ENCODE results near the gene TARBP2. TPM values are rescaled to one million over a fixed set of nuclear protein-coding genes. Genes with fewer than 3 reads are reported as not detected.
A peak's percentile ranks its signal among the peaks of the same experiment; 100 is the strongest.

TARBP2 gene
- total RNA-seq, 1 experiment from 2014 or later, result 26.4 TPM

GRCh38 chr12:53467880-53468279 lies 33.2 kb upstream of the TARBP2 start:
- BruUV-seq (replicated peaks), result TSS peak; percentile 9
- no peak for TF ChIP-seq CTCF (IDR thresholded peaks at IDR 0.05; ENCODE audit: unreplicated experiment)
- Mint-ChIP-seq H3K36me3 (ENCODE audit: insufficient read depth, unreplicated experiment) (peaks cover 100% of the 10 kb centered on the region), H3K27ac (ENCODE audit: low read depth, unreplicated experiment) (no peak overlapping the region), H3K4me1 (ENCODE audit: insufficient read depth, unreplicated experiment) (peaks cover 36% of the 10 kb centered on the region), H3K9me3 (ENCODE audit: unreplicated experiment) (no peaks in the 10 kb centered on the region), H3K4me3 (ENCODE audit: unreplicated experiment) (no peak overlapping the region), H3K27me3 (ENCODE audit: insufficient read depth, unreplicated experiment) (no peaks in the 10 kb centered on the region)
- ChIA-PET POLR2A (interaction anchor here (0.7 to 1.6 kb wide), 5 partner anchors 9 to 28 kb away, joined by 3 to 7 read pairs (median 4); no protein-coding TSS in a partner anchor), CTCF (interaction anchor here (0.6 to 1.2 kb wide), 4 partner anchors 8 to 338 kb away, joined by 3 to 5 read pairs (median 4); partner anchors contain the start of gene AAAS)
- no peak for DNase-seq (ENCODE audit: unreplicated experiment)
- intact Hi-C loops (cut with micrococcal nuclease), result no loop called here

- no peaks in the 10 kb centered on the region for H3K9me3 Mint-ChIP-seq (ENCODE audit: unreplicated experiment)
- H3K4me1 Mint-ChIP-seq (ENCODE audit: insufficient read depth, unreplicated experiment), result peaks cover 36% of the 10 kb centered on the region
- H3K4me3 Mint-ChIP-seq (ENCODE audit: unreplicated experiment), result no peak overlapping the region
- no TSS peak for BruUV-seq (replicated peaks)
- no peak for DNase-seq (ENCODE audit: unreplicated experiment)
- TF ChIP-seq CTCF (IDR thresholded peaks at IDR 0.05; ENCODE audit: unreplicated experiment), result no peak
- intact Hi-C loops (cut with micrococcal nuclease), result no loop called here
- H3K27ac Mint-ChIP-seq (ENCODE audit: low read depth, unreplicated experiment), result no peak overlapping the region
- peaks cover 100% of the 10 kb centered on the region for H3K36me3 Mint-ChIP-seq (ENCODE audit: insufficient read depth, unreplicated experiment)
- CTCF ChIA-PET, result interaction anchor here (0.6 to 1.1 kb wide), 3 partner anchors 10 to 338 kb away, joined by 3 to 4 read pairs (median 4); partner anchors contain the start of gene AAAS
- POLR2A ChIA-PET, result interaction anchor here (0.7 to 1.6 kb wide), 5 partner anchors 10 to 28 kb away, joined by 3 to 7 read pairs (median 4); no protein-coding TSS in a partner anchor
- H3K27me3 Mint-ChIP-seq (ENCODE audit: insufficient read depth, unreplicated experiment), result no peaks in the 10 kb centered on the region
These were observed 32.8 kb upstream of the TARBP2 start for GRCh38 chr12:53468282-53468681.

- no peak for TF ChIP-seq CTCF (IDR thresholded peaks at IDR 0.05; ENCODE audit: unreplicated experiment)
- POLR2A ChIA-PET, result interaction anchor here (1.1 to 2.1 kb wide), 6 partner anchors 8 to 29 kb away, joined by 4 to 9 read pairs (median 5); partner anchors contain the start of gene TARBP2
- peaks cover 100% of the 10 kb centered on the region for H3K36me3 Mint-ChIP-seq (ENCODE audit: insufficient read depth, unreplicated experiment)
These were observed 29.0 kb upstream of the TARBP2 start for GRCh38 chr12:53472056-53472582.

GRCh38 chr12:53474077-53474476 lies 27.0 kb upstream of the TARBP2 start:
- Mint-ChIP-seq H3K27me3 (ENCODE audit: insufficient read depth, unreplicated experiment) (no peaks in the 10 kb centered on the region), H3K4me3 (ENCODE audit: unreplicated experiment) (no peak overlapping the region), H3K9me3 (ENCODE audit: unreplicated experiment) (no peaks in the 10 kb centered on the region), H3K27ac (ENCODE audit: low read depth, unreplicated experiment) (peak overlapping the region; percentile 27), H3K4me1 (ENCODE audit: insufficient read depth, unreplicated experiment) (peaks cover 21% of the 10 kb centered on the region), H3K36me3 (ENCODE audit: insufficient read depth, unreplicated experiment) (peaks cover 100% of the 10 kb centered on the region)
- DNase-seq (ENCODE audit: unreplicated experiment), result no peak
- no peak for TF ChIP-seq CTCF (IDR thresholded peaks at IDR 0.05; ENCODE audit: unreplicated experiment)
- POLR2A ChIA-PET, result interaction anchor here (1.0 to 3.6 kb wide), 6 partner anchors 9 to 28 kb away, joined by 3 to 25 read pairs (median 10); partner anchors contain the start of gene TARBP2
- intact Hi-C loops (cut with micrococcal nuclease), result no loop called here
- BruUV-seq (replicated peaks), result no TSS peak
- CTCF ChIA-PET, result interaction anchor here (0.5 to 3.4 kb wide), 6 partner anchors 17 to 409 kb away, joined by 3 to 23 read pairs (median 3); partner anchors contain the start of genes AAAS and NPFF

More at GRCh38 chr12:53472056-53472582, 29.0 kb upstream of the TARBP2 start:
- H3K4me3 Mint-ChIP-seq (ENCODE audit: unreplicated experiment), result no peak overlapping the region
- intact Hi-C loops (cut with micrococcal nuclease), result no loop called here
- CTCF ChIA-PET, result interaction anchor here (0.6 to 1.3 kb wide), 4 partner anchors 13 to 500 kb away, joined by 3 read pairs; no protein-coding TSS in a partner anchor
- H3K27me3 Mint-ChIP-seq (ENCODE audit: insufficient read depth, unreplicated experiment), result no peaks in the 10 kb centered on the region
- no peaks in the 10 kb centered on the region for H3K9me3 Mint-ChIP-seq (ENCODE audit: unreplicated experiment)
- DNase-seq (ENCODE audit: unreplicated experiment), result no peak
- H3K27ac Mint-ChIP-seq (ENCODE audit: low read depth, unreplicated experiment), result no peak overlapping the region
- peaks cover 20% of the 10 kb centered on the region for H3K4me1 Mint-ChIP-seq (ENCODE audit: insufficient read depth, unreplicated experiment)
- BruUV-seq (replicated peaks), result no TSS peak

Measured in MCF 10A (cell line).